Astrocyte of the cerebellum (primary cell): Measurements from ENCODE around the gene PLXNB2.

Source experiments
- DNase-seq: peaks from one replicate; pipeline ENCODE4 v3.0.0-alpha.2; 2011; ENCODE audit warnings: low read depth
- H3K4me3 ChIP-seq: 2 replicates; pipeline ENCODE4 v1.5.1; 2011; ENCODE audit warnings: mild to moderate bottlenecking, low read depth, low read length, moderate library complexity
- in situ Hi-C: cut with HindIII; loops from 2 replicates; pipeline ENCODE4 v1.10.0; 2017; ENCODE audit warnings: low sequenced_read_pairs
- TF ChIP-seq, protein P1 (sequence below): IDR thresholded peaks from 2 replicates; pipeline ENCODE4 v1.5.1; 2012; ENCODE audit warnings: low read length, low read depth, moderate library complexity, mild to moderate bottlenecking; ENCODE audit errors: missing control alignments

PLXNB2 gene

DNA sequence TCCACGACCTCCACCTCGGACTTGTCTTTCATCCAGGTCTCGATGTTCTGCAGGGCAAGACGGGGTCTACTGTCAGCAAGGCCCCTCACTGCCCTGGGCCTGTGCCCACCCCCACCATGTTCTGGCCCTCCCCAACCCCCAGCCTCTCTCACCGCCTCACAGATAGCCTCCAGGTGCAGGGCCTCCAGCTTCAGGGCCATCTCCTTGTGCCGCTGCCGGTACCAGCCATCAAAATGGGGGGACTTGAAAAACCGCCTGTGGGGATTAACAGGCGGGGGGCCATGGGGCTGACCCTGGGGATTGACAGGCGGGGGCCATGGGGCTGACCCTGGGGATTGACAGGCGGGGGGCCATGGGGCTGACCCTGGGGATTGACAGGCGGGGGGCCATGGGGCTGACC is 4.9 kb upstream of the PLXNB2 start:
- H3K4me3 ChIP-seq = no peak overlapping the region
- in situ Hi-C loops = no loop called here
- TF ChIP-seq, protein P1, sequence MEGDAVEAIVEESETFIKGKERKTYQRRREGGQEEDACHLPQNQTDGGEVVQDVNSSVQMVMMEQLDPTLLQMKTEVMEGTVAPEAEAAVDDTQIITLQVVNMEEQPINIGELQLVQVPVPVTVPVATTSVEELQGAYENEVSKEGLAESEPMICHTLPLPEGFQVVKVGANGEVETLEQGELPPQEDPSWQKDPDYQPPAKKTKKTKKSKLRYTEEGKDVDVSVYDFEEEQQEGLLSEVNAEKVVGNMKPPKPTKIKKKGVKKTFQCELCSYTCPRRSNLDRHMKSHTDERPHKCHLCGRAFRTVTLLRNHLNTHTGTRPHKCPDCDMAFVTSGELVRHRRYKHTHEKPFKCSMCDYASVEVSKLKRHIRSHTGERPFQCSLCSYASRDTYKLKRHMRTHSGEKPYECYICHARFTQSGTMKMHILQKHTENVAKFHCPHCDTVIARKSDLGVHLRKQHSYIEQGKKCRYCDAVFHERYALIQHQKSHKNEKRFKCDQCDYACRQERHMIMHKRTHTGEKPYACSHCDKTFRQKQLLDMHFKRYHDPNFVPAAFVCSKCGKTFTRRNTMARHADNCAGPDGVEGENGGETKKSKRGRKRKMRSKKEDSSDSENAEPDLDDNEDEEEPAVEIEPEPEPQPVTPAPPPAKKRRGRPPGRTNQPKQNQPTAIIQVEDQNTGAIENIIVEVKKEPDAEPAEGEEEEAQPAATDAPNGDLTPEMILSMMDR = no peak
- no peak for DNase-seq

DNA sequence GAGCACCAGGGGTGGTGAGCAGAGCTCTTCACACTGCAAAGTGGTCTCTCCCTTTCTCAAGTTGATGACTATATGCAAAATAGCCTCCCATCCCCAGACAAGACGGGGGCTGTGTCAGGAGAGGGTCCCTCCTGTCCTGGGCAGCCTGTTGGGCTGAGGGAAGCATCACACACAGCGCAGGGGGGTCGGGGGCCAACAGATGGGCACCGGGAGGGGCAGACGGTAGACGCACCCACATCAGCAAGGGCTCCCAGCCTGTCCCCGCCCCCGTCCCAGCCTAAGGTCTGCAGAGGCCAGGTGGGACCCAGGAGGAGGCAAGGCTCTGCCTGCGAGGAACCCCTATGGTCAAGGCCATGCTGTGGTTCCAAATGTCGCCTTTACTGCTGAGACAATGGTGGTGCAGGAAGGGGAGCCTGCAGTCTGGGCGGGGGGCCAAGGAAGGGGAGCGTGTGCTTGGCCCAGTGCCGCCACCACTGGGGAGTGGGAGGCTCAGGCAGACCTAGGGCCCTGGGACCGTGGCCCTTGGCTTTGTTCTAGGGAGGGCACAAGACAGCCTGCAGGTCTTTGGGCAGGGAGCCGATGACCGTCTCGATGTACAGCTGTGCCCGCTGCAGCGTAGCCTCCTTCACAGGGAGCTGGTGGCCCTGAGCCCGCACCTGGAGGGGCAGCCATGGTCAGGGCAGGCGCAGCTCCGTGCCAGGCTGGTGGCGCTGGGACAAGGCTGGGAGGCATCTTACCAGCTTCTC is 4.3 kb upstream of the PLXNB2 start:
- TF ChIP-seq, protein P1 = no peak
- no peak overlapping the region for H3K4me3 ChIP-seq
- in situ Hi-C loops = no loop called here
- no peak for DNase-seq

DNA sequence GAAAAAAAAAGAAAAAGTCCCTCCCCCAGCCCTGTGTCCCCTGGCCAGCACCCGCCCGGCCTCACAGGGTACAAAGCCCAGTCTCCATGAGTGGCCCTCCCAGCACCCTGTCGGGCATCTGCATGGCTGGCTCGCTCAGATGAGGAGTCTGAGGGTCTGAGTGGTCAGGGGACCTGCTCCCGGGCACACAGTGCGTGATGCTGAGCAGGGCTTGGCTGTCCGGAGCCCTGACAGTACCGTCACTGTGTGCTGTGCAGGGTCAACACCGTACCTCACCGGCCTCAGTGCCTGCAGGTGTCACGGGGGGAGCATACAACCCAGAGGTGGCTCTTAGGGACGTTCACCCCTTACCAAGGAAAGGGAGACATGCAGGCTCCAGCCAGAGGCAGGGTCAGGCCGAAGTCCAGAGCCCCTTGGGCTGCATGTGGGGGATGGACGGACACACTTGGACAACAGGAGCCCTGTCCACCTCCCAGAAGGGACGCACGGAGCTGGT is 3.6 kb upstream of the PLXNB2 start:
- TF ChIP-seq, protein P1 = no peak
- no peak for DNase-seq
- in situ Hi-C loops = no loop called here
- no peak overlapping the region for H3K4me3 ChIP-seq

DNA sequence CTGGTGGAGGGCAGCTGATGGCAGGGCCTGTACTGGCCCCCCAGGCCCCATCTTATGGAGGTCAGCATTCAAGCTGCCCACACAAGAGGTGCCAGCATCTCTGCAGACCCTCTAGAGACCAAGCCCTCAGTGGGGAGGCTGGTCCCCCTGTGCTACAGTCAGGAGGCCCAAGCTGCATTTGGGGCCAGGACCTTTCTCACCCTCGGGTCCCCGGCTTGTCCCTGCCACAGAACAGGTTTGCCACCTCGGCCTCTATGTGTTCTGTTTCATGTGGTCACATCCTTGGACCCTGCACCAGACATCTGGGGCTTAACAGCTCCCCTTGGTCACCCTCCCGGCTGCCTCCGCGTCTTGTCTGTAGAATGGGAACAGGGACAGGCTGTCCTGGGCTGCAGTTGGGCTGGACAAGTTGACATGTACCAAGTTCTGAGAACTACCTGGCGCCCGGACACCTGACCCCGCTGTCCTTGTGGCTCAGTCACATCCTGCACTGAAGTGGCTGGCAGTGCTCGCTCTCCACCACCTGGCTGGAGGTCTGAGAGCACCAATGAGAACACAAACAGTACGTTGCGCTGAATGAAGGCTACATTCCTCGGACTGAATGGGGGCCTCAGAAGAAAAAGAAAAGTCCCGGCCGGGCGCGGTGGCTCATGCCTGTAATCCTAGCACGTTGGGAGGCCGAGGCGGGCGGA is 2.7 kb upstream of the PLXNB2 start:
- H3K4me3 ChIP-seq = no peak overlapping the region
- in situ Hi-C loops = no loop called here
- TF ChIP-seq, protein P1 = no peak
- no peak for DNase-seq

DNA sequence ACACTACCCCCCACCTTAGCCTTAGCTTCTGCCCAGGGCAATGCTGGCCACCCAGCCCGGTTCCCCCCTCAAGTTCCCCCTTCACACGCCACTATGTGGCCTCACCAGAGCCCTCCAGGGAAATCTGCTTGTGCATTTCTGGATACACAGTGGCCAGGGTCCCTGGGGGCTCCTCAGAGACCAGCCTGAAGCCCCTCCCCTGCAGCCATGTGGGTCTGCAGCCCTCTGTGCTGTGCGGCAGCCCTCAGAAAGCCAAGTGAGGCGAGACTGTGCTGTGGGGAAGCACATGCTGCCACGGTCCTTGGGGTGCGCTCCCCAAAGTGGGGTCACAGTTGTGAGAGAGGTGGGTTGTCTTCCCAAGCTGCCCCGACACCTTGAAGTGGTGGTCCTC is 2.1 kb upstream of the PLXNB2 start:
- no peak for DNase-seq
- no peak overlapping the region for H3K4me3 ChIP-seq
- in situ Hi-C loops = no loop called here
- TF ChIP-seq, protein P1 = no peak

DNA sequence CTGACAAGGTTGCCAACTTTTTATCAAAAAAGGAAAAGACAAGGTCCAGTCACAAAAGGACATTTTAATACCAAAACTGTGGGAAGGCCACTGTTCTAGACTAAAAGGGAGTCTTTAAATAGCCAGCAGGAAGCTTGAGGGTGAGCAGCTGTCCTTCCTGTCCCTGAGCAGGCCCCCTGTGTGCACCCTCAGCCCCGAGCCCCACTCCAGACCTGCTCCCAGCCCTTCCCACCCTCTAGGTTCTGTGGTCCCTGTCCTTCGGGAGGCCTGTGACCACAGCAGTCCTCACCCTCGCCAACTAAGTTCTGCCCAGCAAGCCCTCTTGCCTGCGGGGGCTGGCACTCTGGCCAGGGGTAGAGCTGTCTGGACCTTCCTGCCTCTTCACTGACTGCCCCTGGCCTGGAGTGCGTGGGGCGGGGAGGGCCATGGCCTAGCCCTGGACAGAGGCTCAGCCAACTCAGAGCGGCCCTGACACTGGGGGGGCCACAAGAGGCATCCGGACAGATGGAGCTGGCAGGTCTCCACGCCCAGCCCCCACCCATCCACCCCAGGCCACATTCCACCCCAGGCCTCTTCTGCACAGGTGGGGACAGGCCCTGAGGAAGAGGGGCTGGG is 1.6 kb upstream of the PLXNB2 start:
- in situ Hi-C loops = no loop called here
- TF ChIP-seq, protein P1 = no peak
- no peak for DNase-seq
- no peak overlapping the region for H3K4me3 ChIP-seq
